SK-N-SH (cell line): ENCODE results near the gene MRM2. TPM values are rescaled to one million over a fixed set of nuclear protein-coding genes. Genes with fewer than 3 reads are reported as not detected.

ENCODE experiments used
- CTCF ChIA-PET: fragments of 300-600, 350-600 bp; formaldehyde crosslinking; extraction: SDS; loops from one replicate; lab custom pipeline; 2021; lab: Yijun Ruan, JAX
- POLR2A ChIA-PET: fragments of 350-600 bp; sonication (Branson Sonifier 250); formaldehyde crosslinking; extraction: SDS; loops from one replicate; lab custom pipeline; 2020; ENCODE audit warnings: antibody characterized with exemption, inconsistent platforms; lab: Yijun Ruan, JAX
- DNase-seq: peaks from one replicate; pipeline ENCODE4 v3.0.0; 2012
- H2AFZ ChIP-seq: fragments of 200-600 bp; sonication (generic); 2 replicates; pipeline ENCODE4 v1.8.1; 2016; ENCODE audit warnings: antibody characterized with exemption, mild to moderate bottlenecking, low read depth
- H3F3A ChIP-seq: fragments of 200-600 bp; sonication (generic); replicated peaks from 2 replicates; pipeline ENCODE3; 2016; ENCODE audit warnings: antibody characterized with exemption, mild to moderate bottlenecking; ENCODE audit not compliant: insufficient read depth
- H3K27ac ChIP-seq, 2 experiments: fragments of 200-500 bp in 1 of 2; fragments of 200-600 bp in 1 of 2; sonication (Bioruptor generic) in 1 of 2; sonication (generic), shearing (Covaris generic) in 1 of 2; 2 replicates each; pipeline versions ENCODE4 v1.5.1 to v1.6.1; 2014 to 2016; ENCODE audit warnings: low read depth in 2 of 2, inconsistent platforms in 1 of 2, low read length in 1 of 2, mild to moderate bottlenecking in 1 of 2, mixed read lengths in 1 of 2
- H3K27me3 ChIP-seq: fragments of 200-600 bp; sonication (generic), shearing (Covaris generic); 2 replicates; pipeline ENCODE4 v1.6.1; 2016; ENCODE audit warnings: mixed run types; ENCODE audit not compliant: insufficient read depth
- H3K36me3 ChIP-seq, 2 experiments: fragments of 200-500 bp in 1 of 2; fragments of 200-600 bp in 1 of 2; sonication (Bioruptor generic) in 1 of 2; sonication (generic) in 1 of 2; replicated peaks in 1 of 2; 2 replicates each; pipeline versions ENCODE3 to v1.5.1; 2014 to 2016; ENCODE audit warnings: low read length in 1 of 2, mild to moderate bottlenecking in 1 of 2; ENCODE audit not compliant: insufficient read depth in 2 of 2, control insufficient read depth in 1 of 2
- H3K4me1 ChIP-seq, 2 experiments: fragments of 200-500 bp in 1 of 2; fragments of 200-600 bp in 1 of 2; sonication (Bioruptor generic) in 1 of 2; sonication (generic), shearing (Covaris generic) in 1 of 2; 2 replicates each; pipeline versions ENCODE4 v1.5.1 to v1.6.1; 2014 to 2016; ENCODE audit warnings: low read depth in 1 of 2, low read length in 1 of 2, mixed run types in 1 of 2; ENCODE audit not compliant: insufficient read depth in 2 of 2, control insufficient read depth in 1 of 2
- H3K4me2 ChIP-seq: fragments of 200-600 bp; sonication (generic), shearing (Covaris generic); 2 replicates; pipeline ENCODE4 v1.6.1; 2017; ENCODE audit warnings: mixed run types
- H3K4me3 ChIP-seq, 2 experiments: fragments of 200-500 bp in 1 of 2; fragments of 200-600 bp in 1 of 2; sonication (Bioruptor generic) in 1 of 2; sonication (generic), shearing (Covaris generic) in 1 of 2; 2 replicates each; pipeline versions ENCODE4 v1.5.1 to v1.8.1; 2014 to 2016; ENCODE audit warnings: low read depth in 2 of 2, inconsistent platforms in 1 of 2, low read length in 1 of 2, mild to moderate bottlenecking in 1 of 2, mixed read lengths in 1 of 2, moderate library complexity in 1 of 2
- H3K79me2 ChIP-seq: fragments of 200-600 bp; sonication (generic); 2 replicates; pipeline ENCODE4 v1.8.1; 2017; ENCODE audit warnings: mild to moderate bottlenecking; ENCODE audit not compliant: insufficient read depth
- H3K9ac ChIP-seq: fragments of 200-600 bp; sonication (generic); 2 replicates; pipeline ENCODE4 v1.6.1; 2017; ENCODE audit warnings: mixed run types
- H3K9me2 ChIP-seq: fragments of 200-600 bp; sonication (generic); 2 replicates; pipeline ENCODE4 v1.6.1; 2017; ENCODE audit warnings: mixed run types
- H3K9me3 ChIP-seq: fragments of 200-600 bp; sonication (generic); 2 replicates; pipeline ENCODE4 v1.6.1; 2017; ENCODE audit warnings: mixed run types, mild to moderate bottlenecking, moderate library complexity
- H4K20me1 ChIP-seq: fragments of 200-600 bp; sonication (generic); 2 replicates; pipeline ENCODE4 v1.6.1; 2017; ENCODE audit warnings: mild to moderate bottlenecking, mixed run types; ENCODE audit not compliant: insufficient read depth
- ELF1 ChIP-seq: IDR thresholded peaks from 2 replicates; pipeline ENCODE4 v1.4.0; 2012
- MAX ChIP-seq: IDR thresholded peaks from 2 replicates; pipeline ENCODE4 v1.4.0; 2012; ENCODE audit warnings: low read depth
- RAD21 ChIP-seq: IDR thresholded peaks from 2 replicates; pipeline ENCODE4 v1.6.1; 2012; ENCODE audit warnings: mild to moderate bottlenecking, low read length
- REST ChIP-seq: IDR thresholded peaks from 2 replicates; pipeline ENCODE4 v1.6.1; 2012; ENCODE audit warnings: mild to moderate bottlenecking, low read depth, low read length, moderate library complexity
- SMC3 ChIP-seq: IDR thresholded peaks from 2 replicates; pipeline ENCODE4 v1.6.1; 2012; ENCODE audit warnings: low read depth, low read length, improper control_type of control experiment
- ZBTB33 ChIP-seq: IDR thresholded peaks from 2 replicates; pipeline ENCODE4 v1.4.0; 2012; ENCODE audit warnings: low read depth, borderline replicate concordance
- WGBS: methylation state at CpG from one replicate; pipeline ENCODE4 v1.1.6; 2017; ENCODE audit warnings: low lambda C conversion rate; 5-methylcytosine and 5-hydroxymethylcytosine counted together
- polyA plus RNA-seq, 3 experiments: library from polyadenylated mRNA; depleted of rRNA; stranded (reverse); fragments of >200 nt; gene quantifications; 2 replicates each; pipeline ENCODE4 v1.2.3, GENCODE V29; 2012

Gene MRM2
- polyA plus RNA-seq, 1 of the 3 experiments (the other 2 are of a cell fraction): 30.7 TPM

GRCh38 chr7:2225830-2226229, 16.2 kb downstream of the MRM2 start (continued):
- no peak for TF ChIP-seq REST

GRCh38 chr7:2225336-2225735, 16.7 kb downstream of the MRM2 start:
- Histone ChIP-seq H2AFZ (no peak overlapping the region), H4K20me1 (peaks cover 8% of the 10 kb centered on the region; the same call in 1 of the 2 replicates)
- POLR2A ChIA-PET: no interaction called here

More at GRCh38 chr7:2225336-2225735, 16.7 kb downstream of the MRM2 start:
- Histone ChIP-seq H3K9me3 (no peaks in the 10 kb centered on the region), H3K36me3 (peaks cover 40 to 63% of the 10 kb centered on the region in 2 experiments), H3K9me2 (no peaks in the 10 kb centered on the region), H3K79me2 (peaks cover 64% of the 10 kb centered on the region), H3K4me1 (peaks cover 0 to 19% of the 10 kb centered on the region in 2 experiments; a peak in 1 of 4 replicates)
- TF ChIP-seq SMC3 (no peak), ELF1 (no peak), RAD21 (no peak), MAX (no peak), ZBTB33 (no peak)
- TF ChIP-seq, all 33 proteins: peak for 0
- Histone ChIP-seq H3K4me3 (no peak overlapping the region), H3F3A (no peaks in the 10 kb centered on the region), H3K27ac (no peak overlapping the region), H3K4me2 (no peak overlapping the region), H3K9ac (no peak overlapping the region), H3K27me3 (no peaks in the 10 kb centered on the region)
- DNase-seq: no peak
- WGBS: 98% methylated on average over 14 of the region's 14 CpGs
- CTCF ChIA-PET: interaction anchor here (0.6 to 1.3 kb wide), 4 partner anchors 10 to 121 kb away, joined by 3 to 4 read pairs (median 3); no protein-coding TSS in a partner anchor
